ENCODE measurements around the gene TENT4A. TPM values are rescaled to one million over a fixed set of nuclear protein-coding genes. Genes with fewer than 3 reads are reported as not detected.
A peak's percentile ranks its signal among the peaks of the same experiment; 100 is the strongest.

TENT4A gene
- total RNA-seq, 1 experiment from 2014 or later = 29.2 TPM

- Mint-ChIP-seq H3K9me3 (no peaks in the 10 kb centered on the region), H3K4me3 (no peak overlapping the region), H3K27me3 (ENCODE audit: low read depth) (no peaks in the 10 kb centered on the region), H3K27ac (peak overlapping the region; percentile 11; the same call in 1 of the 2 replicates), H3K36me3 (peaks cover 5% of the 10 kb centered on the region; the same call in 1 of the 2 replicates), H3K4me1 (peaks cover 71% of the 10 kb centered on the region)
- ChIA-PET POLR2A (no interaction called here), CTCF (interaction anchor here (1.7 kb wide), 1 partner anchor 28 kb away, joined by 4 read pairs; no protein-coding TSS in a partner anchor)
- ATAC-seq = no peak
- no peak for DNase-seq (ENCODE audit: low spot score)
- no peak for TF ChIP-seq ATF6 (CRISPR knock-in tag; IDR thresholded peaks at IDR 0.05)
- no peak for TF ChIP-seq ATF3 (CRISPR knock-in tag; conservative IDR thresholded peaks at IDR 0.05)
- no peak for TF ChIP-seq TP53 (CRISPR knock-in tag; IDR thresholded peaks at IDR 0.05)
- TF ChIP-seq STAT6 (CRISPR knock-in tag; conservative IDR thresholded peaks at IDR 0.05; ENCODE audit: low read depth) = no peak
- TF ChIP-seq PRRX2 (CRISPR knock-in tag; IDR thresholded peaks at IDR 0.05) = no peak
- TF ChIP-seq, protein P1, sequence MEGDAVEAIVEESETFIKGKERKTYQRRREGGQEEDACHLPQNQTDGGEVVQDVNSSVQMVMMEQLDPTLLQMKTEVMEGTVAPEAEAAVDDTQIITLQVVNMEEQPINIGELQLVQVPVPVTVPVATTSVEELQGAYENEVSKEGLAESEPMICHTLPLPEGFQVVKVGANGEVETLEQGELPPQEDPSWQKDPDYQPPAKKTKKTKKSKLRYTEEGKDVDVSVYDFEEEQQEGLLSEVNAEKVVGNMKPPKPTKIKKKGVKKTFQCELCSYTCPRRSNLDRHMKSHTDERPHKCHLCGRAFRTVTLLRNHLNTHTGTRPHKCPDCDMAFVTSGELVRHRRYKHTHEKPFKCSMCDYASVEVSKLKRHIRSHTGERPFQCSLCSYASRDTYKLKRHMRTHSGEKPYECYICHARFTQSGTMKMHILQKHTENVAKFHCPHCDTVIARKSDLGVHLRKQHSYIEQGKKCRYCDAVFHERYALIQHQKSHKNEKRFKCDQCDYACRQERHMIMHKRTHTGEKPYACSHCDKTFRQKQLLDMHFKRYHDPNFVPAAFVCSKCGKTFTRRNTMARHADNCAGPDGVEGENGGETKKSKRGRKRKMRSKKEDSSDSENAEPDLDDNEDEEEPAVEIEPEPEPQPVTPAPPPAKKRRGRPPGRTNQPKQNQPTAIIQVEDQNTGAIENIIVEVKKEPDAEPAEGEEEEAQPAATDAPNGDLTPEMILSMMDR (IDR thresholded peaks at IDR 0.05) = no peak
- no peak for TF ChIP-seq ARID4B (CRISPR knock-in tag; IDR thresholded peaks at IDR 0.05; ENCODE audit: borderline replicate concordance)
- TF ChIP-seq ZNF232 (CRISPR knock-in tag; IDR thresholded peaks at IDR 0.05) = no peak
- TF ChIP-seq, protein P2, sequence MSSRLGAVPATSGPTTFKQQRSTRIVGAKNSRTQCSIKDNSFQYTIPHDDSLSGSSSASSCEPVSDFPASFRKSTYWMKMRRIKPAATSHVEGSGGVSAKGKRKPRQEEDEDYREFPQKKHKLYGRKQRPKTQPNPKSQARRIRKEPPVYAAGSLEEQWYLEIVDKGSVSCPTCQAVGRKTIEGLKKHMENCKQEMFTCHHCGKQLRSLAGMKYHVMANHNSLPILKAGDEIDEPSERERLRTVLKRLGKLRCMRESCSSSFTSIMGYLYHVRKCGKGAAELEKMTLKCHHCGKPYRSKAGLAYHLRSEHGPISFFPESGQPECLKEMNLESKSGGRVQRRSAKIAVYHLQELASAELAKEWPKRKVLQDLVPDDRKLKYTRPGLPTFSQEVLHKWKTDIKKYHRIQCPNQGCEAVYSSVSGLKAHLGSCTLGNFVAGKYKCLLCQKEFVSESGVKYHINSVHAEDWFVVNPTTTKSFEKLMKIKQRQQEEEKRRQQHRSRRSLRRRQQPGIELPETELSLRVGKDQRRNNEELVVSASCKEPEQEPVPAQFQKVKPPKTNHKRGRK (CRISPR knock-in tag; IDR thresholded peaks at IDR 0.05; ENCODE audit: borderline replicate concordance) = no peak
- no peak for TF ChIP-seq NFE2L1 (CRISPR knock-in tag; IDR thresholded peaks at IDR 0.05)
- no peak for TF ChIP-seq MXD4 (CRISPR knock-in tag; IDR thresholded peaks at IDR 0.05; ENCODE audit: borderline replicate concordance)
- no peak for TF ChIP-seq NFATC4 (CRISPR knock-in tag; IDR thresholded peaks at IDR 0.05)
- TF ChIP-seq ZNF671 (CRISPR knock-in tag; IDR thresholded peaks at IDR 0.05) = no peak
- TF ChIP-seq, protein P3, sequence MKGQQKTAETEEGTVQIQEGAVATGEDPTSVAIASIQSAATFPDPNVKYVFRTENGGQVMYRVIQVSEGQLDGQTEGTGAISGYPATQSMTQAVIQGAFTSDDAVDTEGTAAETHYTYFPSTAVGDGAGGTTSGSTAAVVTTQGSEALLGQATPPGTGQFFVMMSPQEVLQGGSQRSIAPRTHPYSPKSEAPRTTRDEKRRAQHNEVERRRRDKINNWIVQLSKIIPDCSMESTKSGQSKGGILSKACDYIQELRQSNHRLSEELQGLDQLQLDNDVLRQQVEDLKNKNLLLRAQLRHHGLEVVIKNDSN (CRISPR knock-in tag; IDR thresholded peaks at IDR 0.05) = no peak
- TF ChIP-seq ESRRA (CRISPR knock-in tag; IDR thresholded peaks at IDR 0.05; ENCODE audit: borderline replicate concordance) = no peak
- no peak for TF ChIP-seq SMAD3 (CRISPR knock-in tag; IDR thresholded peaks at IDR 0.05; ENCODE audit: borderline replicate concordance)
Observed at GRCh38 chr5:6717687-6718086, 4.5 kb downstream of the TENT4A start.

All from WTC11 (cell line).